GM12891 (cell line): ENCODE measurements around the gene LRIT2.
A peak's percentile ranks its signal among the peaks of the same experiment; 100 is the strongest.
"Not testable (repeated sequence)": the region's sequence is repeated elsewhere in the genome, so short reads cannot be mapped to it uniquely, and the experiment has no call there.

Source experiments
- DNase-seq: peaks from one replicate; pipeline ENCODE4 v3.0.0; 2011; ENCODE audit warnings: low spot score; ENCODE audit not compliant: insufficient read length
- FAIRE-seq: peaks from 2 replicates; lab custom pipeline; 2011; peaks lifted over from hg19 to GRCh38; lab: Jason Lieb, UNC
- PAX5 ChIP-seq: IDR thresholded peaks from 2 replicates; pipeline ENCODE4 v1.6.1; 2011; ENCODE audit warnings: low read length, moderate library complexity, mild to moderate bottlenecking; ENCODE audit not compliant: insufficient read depth, severe bottlenecking
- POLR2A ChIP-seq: IDR thresholded peaks from 2 replicates; pipeline ENCODE4 v1.6.1; 2011; ENCODE audit warnings: low read depth, low read length, control low read depth
- POLR2AphosphoS5 ChIP-seq: IDR thresholded peaks from 2 replicates; pipeline ENCODE4 v1.6.1; 2011; ENCODE audit warnings: low read depth, low read length, control low read depth
- POU2F2 ChIP-seq: IDR thresholded peaks from 2 replicates; pipeline ENCODE4 v1.6.1; 2011; ENCODE audit warnings: low read depth, mild to moderate bottlenecking, control low read depth, low read length, moderate library complexity
- SPI1 ChIP-seq: IDR thresholded peaks from 2 replicates; pipeline ENCODE4 v1.6.1; 2011; ENCODE audit warnings: low read depth, low read length, control low read depth
- TAF1 ChIP-seq: IDR thresholded peaks from 2 replicates; pipeline ENCODE4 v1.6.1; 2011; ENCODE audit warnings: low read depth, low read length, control low read depth

LRIT2 gene

GRCh38 chr10:84177541-84178141, 47.7 kb downstream of the LRIT2 start:
- FAIRE-seq (no peak), DNase-seq (no peak)

GRCh38 chr10:84176836-84177474, 48.4 kb downstream of the LRIT2 start:
- TF ChIP-seq SPI1 (no peak), POLR2AphosphoS5 (no peak), POLR2A (no peak)
- DNase-seq (no peak), FAIRE-seq (no peak)

More at GRCh38 chr10:84177541-84178141, 47.7 kb downstream of the LRIT2 start:
- TF ChIP-seq POLR2AphosphoS5 (no peak), SPI1 (peak; percentile 71), POU2F2 (no peak)

- FAIRE-seq (no peak), DNase-seq (no peak)
- TF ChIP-seq TAF1: no peak
- TF ChIP-seq POLR2AphosphoS5: no peak
- no peak for TF ChIP-seq SPI1
- no peak for TF ChIP-seq POLR2A
- TF ChIP-seq POU2F2: no peak
- TF ChIP-seq PAX5: no peak
These were observed 49.0 kb downstream of the LRIT2 start for GRCh38 chr10:84176351-84176750.

- DNase-seq: no peak
- TF ChIP-seq PAX5: no peak
- TF ChIP-seq POLR2A: no peak
- no peak for TF ChIP-seq TAF1
- TF ChIP-seq POU2F2: no peak
- no peak for TF ChIP-seq SPI1
- no peak for TF ChIP-seq POLR2AphosphoS5
- peak; percentile 16 for FAIRE-seq
These were observed 49.9 kb downstream of the LRIT2 start for GRCh38 chr10:84175436-84175835.

- DNase-seq (no peak), FAIRE-seq (no peak)
- no peak for TF ChIP-seq POU2F2
- TF ChIP-seq SPI1: no peak
- no peak for TF ChIP-seq TAF1
- no peak for TF ChIP-seq POLR2AphosphoS5
- no peak for TF ChIP-seq PAX5
- no peak for TF ChIP-seq POLR2A
These were observed 51.8 kb downstream of the LRIT2 start, which contains the start of gene GPR15LG for GRCh38 chr10:84173501-84173929. Gene GPR15LG, plus strand, starts transcription at chr10:84173801. Its CDS starts 51 bp downstream, at chr10:84173852.

GRCh38 chr10:84172467-84173356, 52.6 kb downstream of the LRIT2 start:
- FAIRE-seq: peak; percentile 75
- DNase-seq: no peak
- TF ChIP-seq POLR2AphosphoS5: no peak
- no peak for TF ChIP-seq POU2F2
- TF ChIP-seq SPI1: no peak
- no peak for TF ChIP-seq TAF1
- no peak for TF ChIP-seq POLR2A
- no peak for TF ChIP-seq PAX5

- DNase-seq: not testable (repeated sequence)
- peak; percentile 72 for FAIRE-seq
- TF ChIP-seq POLR2A (0 out of 2 replicates have a peak, but pooled peaks have one; percentile 32), SPI1 (peak; percentile 26; the same call in 1 of the 2 replicates)
These were observed 53.5 kb downstream of the LRIT2 start for GRCh38 chr10:84171700-84172466.

- peak; percentile 63 for FAIRE-seq
- not testable (repeated sequence) for DNase-seq
These were observed 54.1 kb downstream of the LRIT2 start for GRCh38 chr10:84171237-84171636.
